H7 (cell line): ENCODE measurements around the gene IPO13. TPM values are rescaled to one million over a fixed set of nuclear protein-coding genes. Genes with fewer than 3 reads are reported as not detected.

Experiments
- DNase-seq: peaks from one replicate; pipeline ENCODE4 v3.0.0; 2012
- H3K27me3 ChIP-seq: 2 replicates; pipeline ENCODE4 v1.6.0; 2011; ENCODE audit warnings: mild to moderate bottlenecking, low read length; ENCODE audit not compliant: control insufficient read depth, insufficient read depth
- H3K36me3 ChIP-seq: replicated peaks from 2 replicates; pipeline ENCODE4 v1.5.1; 2011; ENCODE audit warnings: low read length; ENCODE audit not compliant: control insufficient read depth, insufficient read depth
- H3K4me3 ChIP-seq: 2 replicates; pipeline ENCODE4 v1.5.1; 2011; ENCODE audit warnings: low read depth, mild to moderate bottlenecking, control low read depth, low read length, moderate library complexity; ENCODE audit not compliant: insufficient read depth
- total RNA-seq: library from RNA; depleted of rRNA; stranded (reverse); fragments of >200 nt; shearing (Covaris generic); gene quantifications from 2 replicates; pipeline ENCODE4 v1.2.3, GENCODE V29; 2014

Gene IPO13
- total RNA-seq, 1 experiment from 2014 or later = 34.2 TPM

GRCh38 chr1:43952731-43953346 lies 6.1 kb downstream of the IPO13 start:
- DNase-seq = peak; percentile 92
- H3K36me3 ChIP-seq = peaks cover 3% of the 10 kb centered on the region
- H3K4me3 ChIP-seq = no peak overlapping the region
- no peaks in the 10 kb centered on the region for H3K27me3 ChIP-seq

GRCh38 chr1:43953361-43953760 lies 6.6 kb downstream of the IPO13 start:
- Histone ChIP-seq H3K27me3 (no peaks in the 10 kb centered on the region), H3K4me3 (no peak overlapping the region), H3K36me3 (peaks cover 6% of the 10 kb centered on the region)
- DNase-seq = no peak

- peaks cover 7% of the 10 kb centered on the region for H3K36me3 ChIP-seq
- no peak for DNase-seq
- H3K4me3 ChIP-seq = no peak overlapping the region
- H3K27me3 ChIP-seq = no peaks in the 10 kb centered on the region
Observed at GRCh38 chr1:43954036-43954435, 7.3 kb downstream of the IPO13 start.

- Histone ChIP-seq H3K4me3 (no peak overlapping the region), H3K36me3 (peaks cover 7% of the 10 kb centered on the region), H3K27me3 (no peaks in the 10 kb centered on the region)
- DNase-seq = no peak
Observed at GRCh38 chr1:43956234-43956633, 9.5 kb downstream of the IPO13 start.

- no peak overlapping the region for H3K4me3 ChIP-seq
- no peaks in the 10 kb centered on the region for H3K27me3 ChIP-seq
- no peak for DNase-seq
- peaks cover 7% of the 10 kb centered on the region for H3K36me3 ChIP-seq
Observed at GRCh38 chr1:43957407-43958040, 10.8 kb downstream of the IPO13 start.

GRCh38 chr1:43958351-43959255 lies 11.9 kb downstream of the IPO13 start:
- no peak overlapping the region for H3K4me3 ChIP-seq
- H3K36me3 ChIP-seq = peaks cover 7% of the 10 kb centered on the region

GRCh38 chr1:43960798-43961197 lies 14.0 kb downstream of the IPO13 start:
- Histone ChIP-seq H3K27me3 (no peaks in the 10 kb centered on the region), H3K36me3 (peaks cover 7% of the 10 kb centered on the region), H3K4me3 (no peak overlapping the region)
- DNase-seq = no peak

More at GRCh38 chr1:43958351-43959255, 11.9 kb downstream of the IPO13 start:
- no peaks in the 10 kb centered on the region for H3K27me3 ChIP-seq
- DNase-seq = no peak

- H3K27me3 ChIP-seq = no peaks in the 10 kb centered on the region
- no peak for DNase-seq
- no peak overlapping the region for H3K4me3 ChIP-seq
- peaks cover 7% of the 10 kb centered on the region for H3K36me3 ChIP-seq
Observed at GRCh38 chr1:43961692-43962091, 14.9 kb downstream of the IPO13 start.

- DNase-seq = no peak
- Histone ChIP-seq H3K27me3 (no peaks in the 10 kb centered on the region), H3K36me3 (peaks cover 6% of the 10 kb centered on the region), H3K4me3 (no peak overlapping the region)
Observed at GRCh38 chr1:43962324-43962723, 15.6 kb downstream of the IPO13 start.

- H3K4me3 ChIP-seq = no peak overlapping the region
- H3K27me3 ChIP-seq = no peaks in the 10 kb centered on the region
- DNase-seq = no peak
- H3K36me3 ChIP-seq = peaks cover 2% of the 10 kb centered on the region
Observed at GRCh38 chr1:43963006-43963405, 16.3 kb downstream of the IPO13 start.

- H3K4me3 ChIP-seq = no peak overlapping the region
- no peak for DNase-seq
- no peaks in the 10 kb centered on the region for H3K27me3 ChIP-seq
- no peaks in the 10 kb centered on the region; the same call in 1 of the 2 replicates for H3K36me3 ChIP-seq
Observed at GRCh38 chr1:43963890-43964289, 17.1 kb downstream of the IPO13 start.

GRCh38 chr1:43965316-43965715 lies 18.6 kb downstream of the IPO13 start:
- no peak for DNase-seq
- Histone ChIP-seq H3K36me3 (no peaks in the 10 kb centered on the region; the same call in 1 of the 2 replicates), H3K27me3 (no peaks in the 10 kb centered on the region), H3K4me3 (no peak overlapping the region)

GRCh38 chr1:43968348-43968948 lies 21.7 kb downstream of the IPO13 start:
- Histone ChIP-seq H3K36me3 (peaks cover 11% of the 10 kb centered on the region), H3K27me3 (no peaks in the 10 kb centered on the region), H3K4me3 (no peak overlapping the region)
- DNase-seq = peak; percentile 88

- DNase-seq = no peak
- H3K36me3 ChIP-seq = peaks cover 11% of the 10 kb centered on the region
- H3K4me3 ChIP-seq = no peak overlapping the region
- H3K27me3 ChIP-seq = no peaks in the 10 kb centered on the region
Observed at GRCh38 chr1:43969416-43969745, 22.6 kb downstream of the IPO13 start.
